COLO829 (cell line): ENCODE measurements around the gene HSP90AB1.
A peak's percentile ranks its signal among the peaks of the same experiment; 100 is the strongest.

Experiments used
- DNase-seq: peaks from one replicate; pipeline ENCODE4 v3.0.0; 2012; ENCODE audit warnings: low spot score

HSP90AB1 gene

GRCh38 chr6:44235891-44236516 is 10.9 kb upstream of the HSP90AB1 start:
- no peak for DNase-seq

- DNase-seq, result peak; percentile 75
These were observed 9.7 kb upstream of the HSP90AB1 start for GRCh38 chr6:44237021-44237812.

GRCh38 chr6:44237813-44238433 is 9.0 kb upstream of the HSP90AB1 start:
- no peak for DNase-seq

- no peak for DNase-seq
These were observed 8.1 kb upstream of the HSP90AB1 start for GRCh38 chr6:44238687-44239350.

GRCh38 chr6:44243345-44243744 is 3.6 kb upstream of the HSP90AB1 start:
- no peak for DNase-seq

GRCh38 chr6:44245391-44245911 is 1.4 kb upstream of the HSP90AB1 start:
- DNase-seq, result no peak

- peak; percentile 84 for DNase-seq
These were observed 814 bp upstream of the HSP90AB1 start for GRCh38 chr6:44245912-44246662.

- no peak for DNase-seq
These were observed 719 bp downstream of the HSP90AB1 start for GRCh38 chr6:44247338-44248302.

GRCh38 chr6:44248579-44248978 is 1.7 kb downstream of the HSP90AB1 start:
- DNase-seq, result no peak

GRCh38 chr6:44249082-44249748 is 2.3 kb downstream of the HSP90AB1 start:
- DNase-seq, result no peak

- no peak for DNase-seq
These were observed 3.3 kb downstream of the HSP90AB1 start for GRCh38 chr6:44250067-44250717.

GRCh38 chr6:44250718-44251123 is 3.8 kb downstream of the HSP90AB1 start:
- DNase-seq, result no peak

GRCh38 chr6:44251576-44252524 is 4.9 kb downstream of the HSP90AB1 start:
- no peak for DNase-seq

- no peak for DNase-seq
These were observed 6.6 kb downstream of the HSP90AB1 start for GRCh38 chr6:44253307-44254101.

- no peak for DNase-seq
These were observed 7.5 kb downstream of the HSP90AB1 start for GRCh38 chr6:44254191-44255104.

GRCh38 chr6:44255105-44255808 is 8.4 kb downstream of the HSP90AB1 start:
- DNase-seq, result no peak
